Spleen (tissue), 11 donors: Measurements from ENCODE around the gene KLHL42. TPM values are rescaled to one million over a fixed set of nuclear protein-coding genes. Genes with fewer than 3 reads are reported as not detected.
"Not testable (repeated sequence)": the region's sequence is repeated elsewhere in the genome, so short reads cannot be mapped to it uniquely, and the experiment has no call there.

Source experiments
- DNase-seq: peaks from one replicate; pipeline ENCODE4 v3.0.0-alpha.2; 2020
- H3K27ac ChIP-seq, 8 donors: fragments of 200-600 bp; sonication (generic) in 7 of 8; 1 replicate in 4 of 8; 2 replicates in 4 of 8; pipeline versions ENCODE4 v1.5.0 to v1.8.0; 2016 to 2021; ENCODE audit warnings: inconsistent platforms in 4 of 8, mild to moderate bottlenecking in 4 of 8, moderate library complexity in 1 of 8
- H3K27me3 ChIP-seq, 7 donors: fragments of 200-600 bp; sonication (generic) in 6 of 7; replicated peaks in 1 of 7; 1 replicate in 4 of 7; 2 replicates in 3 of 7; pipeline versions ENCODE4 v1.5.0 to v1.8.0; 2016 to 2021; ENCODE audit warnings: inconsistent platforms in 3 of 7, mild to moderate bottlenecking in 1 of 7
- H3K36me3 ChIP-seq, 6 donors: fragments of 200-600 bp; sonication (generic) in 5 of 6; 1 replicate in 4 of 6; 2 replicates in 2 of 6; pipeline versions ENCODE4 v1.5.0 to v1.8.0; 2016 to 2021; ENCODE audit warnings: inconsistent platforms in 2 of 6
- H3K4me1 ChIP-seq, 6 donors: fragments of 200-600 bp; sonication (generic) in 5 of 6; 1 replicate in 3 of 6; 2 replicates in 3 of 6; pipeline versions ENCODE4 v1.5.0 to v1.8.0; 2016 to 2021; ENCODE audit warnings: inconsistent platforms in 3 of 6
- H3K4me3 ChIP-seq, 8 donors: fragments of 200-600 bp; sonication (generic) in 7 of 8; 1 replicate in 4 of 8; 2 replicates in 4 of 8; pipeline versions ENCODE4 v1.5.0 to v1.8.0; 2016 to 2021; ENCODE audit warnings: inconsistent platforms in 4 of 8, mild to moderate bottlenecking in 4 of 8, moderate library complexity in 2 of 8
- H3K9me3 ChIP-seq, 8 donors: fragments of 200-600 bp; sonication (generic) in 7 of 8; 1 replicate in 4 of 8; 2 replicates in 4 of 8; pipeline versions ENCODE4 v1.5.0 to v1.8.0; 2016 to 2021; ENCODE audit warnings: inconsistent platforms in 4 of 8
- POLR2A ChIP-seq, 3 donors: fragments of 450-650 bp; IDR thresholded peaks; one replicate each; pipeline ENCODE4 v1.5.1; 2017; ENCODE audit warnings: antibody characterized with exemption in 3 of 3, mild to moderate bottlenecking in 1 of 3
- POLR2AphosphoS5 ChIP-seq, 3 donors: sonication (generic); formaldehyde crosslinking; IDR thresholded peaks; one replicate each; pipeline ENCODE4 v1.5.1; 2017; ENCODE audit warnings: antibody characterized with exemption in 3 of 3
- WGBS, 5 donors: extraction: QIAGEN DNeasy Blood & Tissue Kit in 3 of 5; methylation state at CpG; one replicate each; pipeline versions ENCODE4 v1.1.5 to v1.1.7; 2013 to 2018; 5-methylcytosine and 5-hydroxymethylcytosine counted together
- intact Hi-C: fragments of 100-400 bp; cut with DNase I; formaldehyde crosslinking; loops from one replicate; pipeline ENCODE4 v1.15.0; 2023; ENCODE audit warnings: low total_unique reads
- polyA plus RNA-seq, 3 donors: library from polyadenylated mRNA; stranded (reverse); fragments of 200-250 nt; gene quantifications; one replicate each; pipeline ENCODE4 v1.2.1, GENCODE V29; 2013
- total RNA-seq, 7 donors: library from RNA; depleted of rRNA in 3 of 7; stranded (reverse); fragments of >200 nt in 3 of 7; fragmentation: NEBNext Ultra II Directional in 4 of 7; extraction: Animal tissue kit (Norgen Biotek cat#: 25700) in 4 of 7; gene quantifications; one replicate each; pipeline versions ENCODE4 v1.1.0 to v1.2.1, GENCODE V29; 2016 to 2021
- TF ChIP-seq, protein P1 (sequence below), 11 experiments: fragments of 200-600 bp in 7 of 11; fragments of 450-650 bp in 4 of 11; sonication (generic) in 4 of 11; IDR thresholded peaks in 8 of 11; conservative IDR thresholded peaks in 3 of 11; 1 replicate in 7 of 11; 2 replicates in 4 of 11; pipeline versions ENCODE4 v1.4.0 to v1.8.0; 2016 to 2021; ENCODE audit warnings: antibody characterized with exemption in 11 of 11, inconsistent platforms in 4 of 11, mild to moderate bottlenecking in 1 of 11
- donor health status: healthy with polysubstance abuse.
- donor health status: DM: no; HTN: no; CAD: no; lungs with moderate emphysema.
- donor health status: DM: no; HTN: no; CAD: no.
- donor health status: Bipolar disorder and iron deficiency.
- donor health status: healthy.
- donor health status: DM: no; HTN: no; CAD: no.
- donor health status: DM: yes; HTN: yes; CAD: no.

KLHL42 gene
- total and polyA plus RNA-seq, 10 donors: 4.4 to 24.9 (median 16.7) TPM

DNA sequence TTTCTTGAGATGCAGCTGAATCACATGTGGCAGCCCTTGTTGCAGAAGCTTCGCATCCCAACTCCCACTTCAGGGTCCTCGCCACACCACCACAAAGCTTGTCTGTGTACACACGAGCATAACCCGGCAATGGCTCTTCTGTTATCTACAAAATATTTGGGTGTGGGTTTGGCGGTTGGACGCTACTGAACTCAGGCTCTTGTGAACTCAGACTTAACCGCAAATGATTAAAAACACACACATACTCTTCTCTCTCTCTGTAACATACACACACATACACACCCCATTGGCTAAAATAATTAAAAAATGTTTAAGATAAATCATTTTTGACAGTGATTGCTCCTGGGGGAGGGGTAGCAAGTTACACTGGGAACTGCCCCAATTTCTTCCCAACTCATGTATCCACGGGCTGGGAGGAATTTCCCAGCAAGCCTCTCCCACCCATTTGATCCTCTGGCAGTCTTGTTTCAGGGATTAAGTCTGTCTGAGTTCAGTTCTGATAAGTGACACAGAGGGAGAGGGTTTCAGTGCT, 63.7 kb downstream of the KLHL42 start:
- Histone ChIP-seq H3K27ac (no peak overlapping the region), H3K4me3 (no peak overlapping the region), H3K4me1 (peaks cover 0 to 10% (median 0%) of the 10 kb centered on the region in 6 donors), H3K36me3 (no peaks in the 10 kb centered on the region), H3K9me3 (peaks cover 0 to 3% (median 0%) of the 10 kb centered on the region in 8 donors), H3K27me3 (no peaks in the 10 kb centered on the region)
- DNase-seq: no peak
- 77 to 88% (median 83%) methylated on average over 8 of the region's 8 CpGs for WGBS, 5 donors
- intact Hi-C loops: no loop called here
- no peak for TF ChIP-seq POLR2A (IDR thresholded peaks at IDR 0.05)
- TF ChIP-seq POLR2AphosphoS5 (IDR thresholded peaks at IDR 0.05): no peak
- TF ChIP-seq, protein P1, sequence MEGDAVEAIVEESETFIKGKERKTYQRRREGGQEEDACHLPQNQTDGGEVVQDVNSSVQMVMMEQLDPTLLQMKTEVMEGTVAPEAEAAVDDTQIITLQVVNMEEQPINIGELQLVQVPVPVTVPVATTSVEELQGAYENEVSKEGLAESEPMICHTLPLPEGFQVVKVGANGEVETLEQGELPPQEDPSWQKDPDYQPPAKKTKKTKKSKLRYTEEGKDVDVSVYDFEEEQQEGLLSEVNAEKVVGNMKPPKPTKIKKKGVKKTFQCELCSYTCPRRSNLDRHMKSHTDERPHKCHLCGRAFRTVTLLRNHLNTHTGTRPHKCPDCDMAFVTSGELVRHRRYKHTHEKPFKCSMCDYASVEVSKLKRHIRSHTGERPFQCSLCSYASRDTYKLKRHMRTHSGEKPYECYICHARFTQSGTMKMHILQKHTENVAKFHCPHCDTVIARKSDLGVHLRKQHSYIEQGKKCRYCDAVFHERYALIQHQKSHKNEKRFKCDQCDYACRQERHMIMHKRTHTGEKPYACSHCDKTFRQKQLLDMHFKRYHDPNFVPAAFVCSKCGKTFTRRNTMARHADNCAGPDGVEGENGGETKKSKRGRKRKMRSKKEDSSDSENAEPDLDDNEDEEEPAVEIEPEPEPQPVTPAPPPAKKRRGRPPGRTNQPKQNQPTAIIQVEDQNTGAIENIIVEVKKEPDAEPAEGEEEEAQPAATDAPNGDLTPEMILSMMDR (IDR thresholded peaks at IDR 0.05 in 8 of 11, conservative IDR thresholded peaks at IDR 0.05 in 3 of 11): no peak

DNA sequence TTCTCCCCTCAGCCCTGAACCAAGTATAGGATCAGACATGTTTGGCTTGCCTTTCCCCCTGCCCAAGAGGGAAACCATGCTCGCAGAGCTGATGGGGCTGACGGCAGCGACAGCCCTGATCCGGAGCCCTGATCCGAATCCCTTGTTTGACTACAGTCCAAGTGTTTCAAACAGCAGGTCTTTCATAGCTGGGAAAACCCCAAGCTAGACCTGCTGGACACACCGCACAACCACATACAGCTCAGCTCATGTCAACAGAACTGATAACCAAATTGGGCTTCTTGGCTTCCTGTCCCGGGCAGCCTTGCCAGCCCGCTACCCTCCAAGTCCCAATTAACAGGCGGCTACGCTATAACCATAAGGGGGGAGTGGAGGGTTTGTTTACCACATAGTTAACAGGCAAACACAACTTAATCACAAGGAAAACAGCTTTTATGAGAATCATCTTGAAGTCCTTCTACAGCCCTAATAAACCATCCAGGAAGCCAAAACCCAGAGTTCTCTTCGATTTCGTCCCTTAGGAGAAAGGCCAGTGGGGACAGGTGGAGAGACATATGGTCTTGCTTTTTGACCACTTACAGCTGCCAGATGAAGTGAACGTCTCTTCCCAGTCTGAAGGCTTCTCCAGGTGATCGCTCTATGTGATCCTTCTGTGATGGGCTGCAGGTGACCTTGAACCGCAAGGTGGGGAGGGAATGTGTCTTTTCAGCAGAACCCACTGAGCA, 64.5 kb downstream of the KLHL42 start:
- Histone ChIP-seq H3K27ac (no peak overlapping the region), H3K36me3 (no peaks in the 10 kb centered on the region), H3K27me3 (no peaks in the 10 kb centered on the region), H3K4me1 (peaks cover 0 to 10% (median 0%) of the 10 kb centered on the region in 6 donors), H3K9me3 (peaks cover 0 to 10% (median 2%) of the 10 kb centered on the region in 8 donors), H3K4me3 (no peak overlapping the region)
- no peak for DNase-seq
- intact Hi-C loops: no loop called here
- TF ChIP-seq POLR2A (IDR thresholded peaks at IDR 0.05): no peak
- TF ChIP-seq, protein P1 (IDR thresholded peaks at IDR 0.05 in 8 of 11, conservative IDR thresholded peaks at IDR 0.05 in 3 of 11): no peak
- no peak for TF ChIP-seq POLR2AphosphoS5 (IDR thresholded peaks at IDR 0.05)
- 85 to 94% (median 90%) methylated on average over 14 to 15 of the region's 15 CpGs for WGBS, 5 donors

DNA sequence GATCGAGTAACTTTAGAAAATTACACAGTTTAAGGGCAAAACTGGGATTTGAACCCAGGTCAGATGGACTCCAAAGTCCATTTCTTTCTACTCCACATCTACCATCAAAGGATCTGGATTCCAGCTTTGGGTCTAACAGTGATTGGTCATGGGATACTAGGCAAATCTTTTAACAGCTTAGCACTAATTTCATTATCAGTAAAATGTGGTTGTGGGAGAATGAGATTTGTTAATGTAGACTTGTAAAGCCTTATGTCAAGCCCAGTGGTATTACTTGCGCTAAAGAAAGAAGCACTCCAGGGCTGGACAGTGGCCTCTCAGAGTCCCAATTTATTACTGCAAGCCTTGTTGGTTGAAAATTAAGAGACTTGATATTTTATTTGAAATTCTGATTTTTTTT, 65.2 kb downstream of the KLHL42 start:
- WGBS, 5 donors: 91 to 96% (median 93%) methylated on average over 2 of the region's 2 CpGs
- Histone ChIP-seq H3K36me3 (no peaks in the 10 kb centered on the region), H3K4me3 (no peak overlapping the region), H3K4me1 (peaks cover 0 to 10% (median 0%) of the 10 kb centered on the region in 6 donors), H3K27me3 (no peaks in the 10 kb centered on the region), H3K9me3 (peaks cover 0 to 17% (median 8%) of the 10 kb centered on the region in 8 donors), H3K27ac (no peak overlapping the region)
- intact Hi-C loops: no loop called here
- no peak for DNase-seq
- no peak for TF ChIP-seq POLR2A (IDR thresholded peaks at IDR 0.05)
- TF ChIP-seq POLR2AphosphoS5 (IDR thresholded peaks at IDR 0.05): no peak

DNA sequence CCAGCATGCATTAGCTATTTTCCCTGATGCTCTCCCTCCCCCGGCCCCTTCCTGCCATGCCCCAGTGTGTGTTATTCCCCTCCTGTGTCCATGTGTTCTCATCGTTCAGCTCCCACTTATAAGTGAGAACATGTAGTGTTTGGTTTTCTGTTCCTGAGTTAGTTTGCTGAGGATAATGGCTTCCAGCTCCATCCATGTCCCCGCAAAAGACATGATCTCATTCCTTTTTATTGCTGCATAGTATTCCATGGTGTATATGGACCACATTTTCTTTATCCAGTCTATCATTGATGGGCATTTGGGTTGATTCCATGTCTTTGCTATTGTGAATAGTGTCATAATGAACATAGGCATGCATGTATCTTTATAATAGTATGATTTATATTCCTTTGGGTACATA, 65.7 kb downstream of the KLHL42 start:
- peaks cover 0 to 20% (median 8%) of the 10 kb centered on the region in 8 donors for H3K9me3 ChIP-seq
- 83 to 98% (median 94%) methylated on average over 3 of the region's 3 CpGs for WGBS, 5 donors
- H3K4me1 ChIP-seq, H3K36me3 ChIP-seq, H3K27me3 ChIP-seq, H3K27ac ChIP-seq, H3K4me3 ChIP-seq, DNase-seq, intact Hi-C loops: not testable (repeated sequence)

DNA sequence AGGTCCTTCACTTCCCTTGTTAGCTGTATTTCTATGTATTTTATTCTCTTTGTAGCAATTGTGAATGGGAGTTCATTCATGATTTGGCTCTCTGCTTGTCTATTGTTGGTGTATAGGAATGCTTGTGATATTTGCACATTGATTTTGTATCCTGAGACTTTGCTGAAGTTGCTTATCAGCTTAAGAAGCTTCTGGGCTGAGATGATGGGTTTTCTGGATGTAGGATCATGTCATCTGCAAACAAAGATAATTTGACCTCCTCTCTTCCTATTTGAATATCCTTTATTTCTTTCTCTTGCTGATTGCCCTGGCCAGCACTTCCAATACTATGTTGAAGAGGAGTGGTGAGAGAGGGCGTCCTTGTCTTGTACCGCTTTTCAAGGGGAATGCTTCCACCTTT, 67.3 kb downstream of the KLHL42 start:
- DNase-seq, H3K4me1 ChIP-seq, H3K27me3 ChIP-seq, H3K36me3 ChIP-seq, H3K4me3 ChIP-seq, H3K27ac ChIP-seq, intact Hi-C loops: not testable (repeated sequence)
- 89 to 96% (median 94%) methylated on average over 2 of the region's 2 CpGs for WGBS, 5 donors
- peaks cover 0 to 20% (median 8%) of the 10 kb centered on the region in 8 donors for H3K9me3 ChIP-seq
